Measurements from ENCODE around the gene ANKRD13C.

Gene ANKRD13C

DNA sequence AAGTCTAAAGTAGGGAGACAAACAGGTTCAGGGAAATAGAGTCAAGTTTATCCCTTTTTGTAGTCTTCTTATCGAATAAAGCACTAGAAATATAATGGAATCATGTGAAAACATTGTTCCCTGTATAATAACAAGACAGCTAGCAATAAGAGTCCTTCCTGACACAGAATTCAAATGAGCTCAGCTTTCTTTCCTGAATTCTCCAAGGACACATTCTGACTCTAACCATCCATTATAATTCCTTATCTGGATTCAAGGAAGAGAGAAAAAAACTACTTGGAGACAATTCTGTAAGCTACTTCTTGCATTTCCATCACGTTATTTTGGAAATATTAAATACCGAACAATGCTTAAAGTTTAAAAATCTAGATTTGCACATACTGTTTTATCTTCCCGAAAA is 58.8 kb downstream of the ANKRD13C start:
- no peak for DNase-seq (ENCODE audit: low read depth)

DNA sequence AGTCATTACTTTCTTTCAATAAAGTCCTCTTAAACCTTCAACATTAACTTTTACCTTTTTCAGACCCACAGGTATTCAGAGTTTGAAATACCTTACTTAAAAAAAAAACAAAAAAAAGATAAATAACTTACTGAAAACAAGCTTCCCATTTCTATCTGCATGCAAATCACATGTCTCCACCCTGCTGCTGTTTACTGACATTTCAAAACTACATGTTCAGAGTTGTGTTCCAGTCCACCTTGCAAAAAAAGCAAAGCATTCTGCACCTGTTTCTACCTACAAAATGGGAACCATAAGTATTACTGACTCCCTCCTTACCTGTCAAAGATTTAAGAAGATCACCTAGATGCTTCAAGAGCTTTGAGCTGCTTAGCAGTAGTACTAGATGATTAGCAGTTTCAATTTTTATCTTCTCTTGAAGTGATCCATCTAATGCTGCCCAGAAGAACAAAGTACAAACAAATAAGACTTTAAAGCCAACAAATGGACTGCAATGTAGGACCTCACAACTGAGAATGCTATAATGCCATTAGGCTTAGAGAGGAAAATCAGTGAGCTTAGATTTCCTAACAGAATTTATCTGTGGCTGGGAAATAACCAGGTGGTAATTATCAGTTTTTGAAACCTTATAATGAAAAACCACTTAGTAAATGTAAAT is 61.2 kb downstream of the ANKRD13C start:
- no peak for DNase-seq (ENCODE audit: low read depth)

DNA sequence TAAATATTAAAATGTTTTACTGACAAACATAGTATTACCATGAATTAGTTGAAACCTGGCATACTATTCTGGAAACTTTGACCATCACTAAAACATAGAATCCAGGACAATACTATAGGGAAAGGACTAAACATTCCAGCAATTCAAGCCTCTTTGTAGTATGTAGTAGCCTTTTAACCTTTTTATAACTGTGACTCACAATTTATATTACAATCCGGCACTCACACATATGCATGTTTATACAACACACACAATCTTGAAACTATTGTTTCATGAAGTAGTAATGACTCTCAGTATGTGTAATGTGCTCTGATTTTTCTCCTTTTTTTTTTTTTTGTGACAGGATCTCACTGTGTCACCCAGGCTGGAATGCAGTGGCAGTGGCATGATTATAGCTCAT is 64.3 kb downstream of the ANKRD13C start:
- no peak for DNase-seq (ENCODE audit: low read depth)

DNA sequence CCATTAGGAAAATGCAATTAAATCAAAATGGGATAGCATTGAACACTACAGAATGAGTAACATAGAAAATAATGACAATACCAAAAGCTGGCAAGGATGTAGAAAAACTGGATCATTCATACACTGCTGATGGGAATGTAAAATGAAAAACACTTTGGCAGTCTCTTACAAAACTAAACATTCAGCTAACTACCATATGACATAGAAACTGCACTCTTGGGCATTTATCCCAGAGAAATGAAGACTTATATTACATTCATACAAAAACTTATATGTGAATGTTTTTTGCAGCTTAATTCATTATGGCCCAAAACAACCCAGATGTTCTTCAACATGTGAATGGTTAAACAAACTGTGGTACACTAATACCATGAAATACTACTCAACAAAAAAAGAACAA is 66.4 kb downstream of the ANKRD13C start:
- no peak for DNase-seq (ENCODE audit: low read depth)

DNA sequence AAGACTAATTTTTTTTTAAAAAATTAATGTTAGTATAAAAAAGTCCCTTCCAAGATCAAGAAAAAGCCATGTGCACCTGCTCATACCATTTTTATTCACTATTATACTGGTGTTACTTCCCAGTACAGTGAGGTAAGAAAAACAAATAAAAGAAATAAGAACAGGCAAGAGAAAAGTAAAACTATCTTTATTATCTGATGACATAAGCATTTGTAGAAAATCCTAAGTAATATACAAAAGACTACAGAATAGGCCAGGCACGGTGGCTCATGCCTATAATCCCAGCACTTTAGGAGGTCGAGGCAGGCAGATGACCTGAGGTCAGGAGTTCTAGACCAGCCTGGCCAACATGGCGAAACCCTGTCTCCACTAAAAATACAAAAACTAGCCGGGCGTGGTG is 68.1 kb downstream of the ANKRD13C start:
- DNase-seq (ENCODE audit: low read depth), result no peak

DNA sequence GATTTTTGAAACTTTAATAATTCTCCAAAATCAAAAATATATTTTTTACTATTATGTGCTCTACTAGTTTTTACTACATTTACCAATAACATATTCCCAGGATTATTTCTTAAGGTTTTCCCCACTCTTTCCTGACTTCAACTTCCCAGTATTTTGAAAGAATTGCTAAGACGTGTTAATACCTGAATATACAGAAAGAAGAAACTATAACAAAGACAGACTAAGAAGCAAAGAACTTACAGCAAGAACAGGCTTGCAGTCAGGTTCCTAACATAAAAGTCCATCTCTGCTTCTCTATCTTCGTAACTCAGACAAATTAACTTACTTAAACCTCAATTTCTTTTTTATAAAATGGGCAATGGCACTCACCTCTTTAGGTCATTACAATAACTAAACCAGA is 70.2 kb downstream of the ANKRD13C start:
- DNase-seq (ENCODE audit: low read depth), result no peak

DNA sequence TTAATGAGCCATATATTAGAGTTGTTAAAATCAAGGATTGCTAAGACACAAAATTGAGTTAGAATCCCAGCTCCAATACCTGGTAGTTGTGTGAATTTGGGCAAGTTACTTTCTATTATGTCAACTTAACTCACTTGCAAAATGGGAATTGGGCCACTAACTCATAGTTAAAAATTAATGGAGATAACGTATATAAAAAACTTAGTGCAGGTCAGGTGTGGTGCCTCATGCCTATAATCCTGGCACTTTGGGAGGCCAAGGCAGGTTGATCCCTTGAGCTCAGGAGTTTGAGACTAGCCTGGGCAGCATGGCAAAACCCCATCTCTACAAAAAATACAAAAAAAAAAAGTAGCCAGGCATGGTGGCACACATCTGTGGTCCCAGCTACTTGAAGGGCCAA is 75.8 kb downstream of the ANKRD13C start:
- no peak for DNase-seq (ENCODE audit: low read depth)

DNA sequence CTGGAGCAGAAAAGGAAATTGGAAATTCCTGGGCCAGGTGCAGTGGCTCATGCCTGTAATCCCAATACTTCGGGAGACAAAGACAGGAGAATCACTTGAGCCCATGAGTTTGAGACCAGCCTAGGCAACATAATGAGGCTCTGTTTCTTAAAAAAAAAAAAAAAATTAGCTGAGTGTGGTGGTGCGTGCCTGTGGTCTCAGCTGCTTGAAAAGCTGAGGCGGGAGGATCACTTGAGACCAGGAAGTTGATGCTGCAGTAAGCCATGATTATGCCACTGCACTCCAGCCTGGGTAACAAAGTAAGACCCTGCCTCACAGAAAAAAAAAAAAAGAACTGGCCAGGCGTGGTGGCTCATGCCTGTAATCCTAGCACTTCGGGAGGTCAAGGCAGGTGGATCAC is 76.6 kb downstream of the ANKRD13C start:
- no peak for DNase-seq (ENCODE audit: low read depth)

DNA sequence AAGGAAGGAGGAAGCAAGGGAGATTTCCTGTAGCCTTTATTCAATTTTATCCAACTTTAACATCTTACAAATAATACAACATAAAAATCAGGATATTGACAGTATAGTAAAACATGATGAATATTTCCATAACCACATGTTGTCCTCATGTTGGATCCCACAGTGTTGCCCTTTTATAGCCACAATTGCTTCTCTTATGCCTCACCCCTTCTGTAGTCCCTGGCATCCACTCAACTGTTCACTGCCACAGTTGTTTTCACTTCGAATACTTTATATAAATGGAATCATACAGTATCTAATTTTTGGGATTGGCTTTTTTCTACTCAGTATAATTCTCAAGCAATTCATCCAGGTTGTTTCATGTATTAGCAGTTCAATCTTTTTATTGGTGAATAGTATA is 88.6 kb downstream of the ANKRD13C start:
- DNase-seq (ENCODE audit: low read depth), result no peak

DNA sequence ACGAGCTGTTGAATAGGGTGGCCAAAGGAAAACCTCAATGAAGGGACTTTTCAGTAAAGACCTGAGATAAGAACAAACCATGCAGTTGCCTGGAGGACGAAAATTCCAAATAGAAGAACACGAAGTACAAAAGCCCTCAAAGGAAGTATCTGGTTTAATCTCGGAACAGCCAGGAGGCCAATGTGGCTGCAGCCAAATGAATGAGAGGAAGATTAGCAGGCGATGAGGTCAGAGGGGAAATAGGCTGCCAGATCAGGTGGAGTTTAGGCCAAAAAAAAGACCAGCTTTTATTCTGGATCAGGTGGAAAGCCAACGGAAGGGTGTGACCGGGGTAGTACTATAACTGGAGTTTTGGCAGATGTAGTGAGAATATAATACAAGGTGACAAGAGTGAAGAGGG is 89.7 kb downstream of the ANKRD13C start:
- DNase-seq (ENCODE audit: low read depth), result no peak

DNA sequence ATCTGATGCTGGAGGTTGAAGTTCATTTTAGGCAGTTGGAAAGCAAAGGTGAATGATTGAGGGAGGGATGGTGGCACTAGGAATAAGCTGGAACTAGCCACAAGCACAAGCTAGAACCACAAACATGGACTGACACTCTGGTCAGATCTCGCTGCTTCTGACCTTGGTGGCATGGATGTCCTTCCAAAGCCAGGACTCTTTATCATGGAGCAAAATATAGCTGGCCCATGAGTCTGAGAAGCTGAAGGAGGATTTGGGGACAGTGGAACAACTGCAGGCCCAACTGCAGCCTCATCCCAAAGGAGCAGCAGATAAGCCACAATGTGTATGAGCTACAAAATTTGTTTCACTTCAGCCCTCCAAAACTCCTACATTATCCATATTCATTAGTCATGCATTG is 97.9 kb downstream of the ANKRD13C start:
- no peak for DNase-seq (ENCODE audit: low read depth)

DNA sequence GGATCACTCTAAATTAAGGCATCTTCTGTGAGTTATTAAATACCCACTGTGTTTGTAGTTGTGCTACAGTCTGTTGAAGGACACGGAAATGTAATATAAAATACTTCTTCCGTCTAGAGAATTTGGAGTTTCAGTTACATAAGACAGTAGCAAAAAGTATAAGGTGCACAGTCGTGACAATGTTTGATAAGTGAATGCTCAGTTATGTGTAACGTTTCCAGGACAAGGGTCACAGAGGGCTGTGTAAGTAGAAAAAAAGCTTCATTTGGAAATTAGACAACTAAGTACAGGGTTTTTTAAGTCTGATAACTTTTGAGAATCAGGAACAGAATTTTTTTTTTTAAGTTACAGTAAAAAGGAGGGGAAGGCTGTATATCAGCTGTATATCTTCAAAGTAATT is 105.8 kb downstream of the ANKRD13C start:
- no peak for DNase-seq (ENCODE audit: low read depth)

DNA sequence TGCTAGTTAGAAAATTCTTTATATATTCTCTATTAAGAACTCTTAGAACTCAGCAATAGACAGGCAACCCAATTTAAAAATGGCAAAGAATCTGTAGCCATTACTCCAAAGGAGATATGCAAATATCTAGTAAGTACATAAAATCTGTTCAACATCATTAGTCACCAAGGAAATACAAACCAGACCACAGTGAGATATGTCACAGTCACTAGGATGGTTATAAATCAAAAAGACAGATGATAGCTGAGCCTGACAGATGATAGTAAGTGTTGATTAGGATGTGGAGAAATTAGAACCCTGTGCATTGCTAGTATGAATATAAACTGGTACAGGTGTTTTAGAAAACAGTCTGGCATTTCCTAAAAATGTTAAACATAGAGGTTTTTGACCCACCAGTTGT is 106.8 kb downstream of the ANKRD13C start:
- DNase-seq (ENCODE audit: low read depth), result no peak

DNA sequence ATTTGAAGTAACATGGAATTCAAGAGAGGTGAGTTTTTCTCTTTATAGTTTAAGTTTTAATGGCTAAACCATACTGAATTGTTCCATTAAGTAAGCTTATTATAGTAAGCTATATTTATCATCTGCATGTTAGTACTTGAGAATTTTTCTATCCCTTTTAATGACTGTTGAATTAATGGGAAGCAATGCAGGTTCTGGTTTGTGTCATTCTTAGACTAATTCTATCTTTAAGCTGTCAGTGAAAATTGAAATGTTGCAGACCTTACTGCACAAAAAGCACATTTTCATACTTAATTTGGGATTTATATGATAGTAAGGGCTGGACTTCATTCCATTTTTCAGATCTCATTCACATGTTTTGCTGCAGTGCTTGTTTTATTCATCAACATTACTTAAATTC is 107.4 kb downstream of the ANKRD13C start:
- DNase-seq (ENCODE audit: low read depth), result no peak

DNA sequence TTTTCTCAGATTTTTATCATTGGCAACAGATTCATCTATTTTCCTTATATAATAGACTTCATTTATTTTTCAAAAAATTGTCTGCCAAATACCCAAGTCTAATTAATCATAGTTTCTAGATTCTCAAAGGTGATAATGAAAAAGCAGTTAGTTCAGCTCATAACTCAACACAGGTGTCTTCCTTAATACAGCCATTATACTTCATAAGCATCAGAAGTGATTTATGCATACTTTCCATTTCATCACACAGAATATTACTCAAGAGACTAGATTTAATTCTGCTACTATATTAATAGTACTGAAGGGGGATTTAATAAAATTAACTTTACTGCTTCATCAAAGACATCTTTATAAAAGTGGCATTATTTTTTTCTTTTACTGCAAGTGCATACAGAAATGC is 114.6 kb downstream of the ANKRD13C start:
- DNase-seq (ENCODE audit: low read depth), result no peak

DNA sequence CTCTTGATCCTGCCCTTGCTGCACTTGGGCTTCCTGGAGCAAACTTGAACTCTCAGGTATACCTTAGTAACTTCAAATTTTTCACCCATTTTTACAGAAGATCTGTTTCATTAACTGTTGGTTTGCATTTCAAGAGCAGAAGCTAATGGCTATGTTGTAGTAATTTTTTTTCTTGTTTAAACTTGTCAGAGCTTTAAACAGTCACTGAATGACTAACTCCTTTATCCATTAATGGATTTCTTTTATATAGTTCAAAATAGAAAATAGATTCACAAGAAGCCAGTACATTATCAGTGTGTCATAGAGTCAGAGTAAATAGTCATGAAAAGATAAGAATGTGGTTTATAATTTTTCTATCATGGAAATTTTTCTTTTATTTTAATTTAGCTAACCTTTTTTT is 119.8 kb downstream of the ANKRD13C start:
- no peak for DNase-seq (ENCODE audit: low read depth)

DNA sequence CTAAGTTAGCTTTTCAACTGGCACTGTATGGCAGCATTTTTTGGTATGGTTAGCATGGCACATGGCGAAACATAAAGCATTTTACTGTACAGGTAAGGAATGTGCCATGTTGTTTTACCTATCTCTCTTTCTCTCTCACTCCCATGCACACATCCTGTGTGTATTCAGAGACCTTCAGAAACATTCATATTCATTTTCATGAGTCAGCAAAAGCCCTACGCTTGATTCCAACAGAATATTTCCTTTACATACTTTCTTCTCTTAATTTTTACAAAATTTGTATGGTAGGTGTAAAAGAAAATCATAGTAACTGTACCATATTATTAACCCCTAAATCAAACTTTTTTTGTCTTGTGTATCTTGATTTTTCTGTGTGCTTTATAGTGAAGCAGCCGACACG is 123.0 kb downstream of the ANKRD13C start:
- no peak for DNase-seq (ENCODE audit: low read depth)

DNA sequence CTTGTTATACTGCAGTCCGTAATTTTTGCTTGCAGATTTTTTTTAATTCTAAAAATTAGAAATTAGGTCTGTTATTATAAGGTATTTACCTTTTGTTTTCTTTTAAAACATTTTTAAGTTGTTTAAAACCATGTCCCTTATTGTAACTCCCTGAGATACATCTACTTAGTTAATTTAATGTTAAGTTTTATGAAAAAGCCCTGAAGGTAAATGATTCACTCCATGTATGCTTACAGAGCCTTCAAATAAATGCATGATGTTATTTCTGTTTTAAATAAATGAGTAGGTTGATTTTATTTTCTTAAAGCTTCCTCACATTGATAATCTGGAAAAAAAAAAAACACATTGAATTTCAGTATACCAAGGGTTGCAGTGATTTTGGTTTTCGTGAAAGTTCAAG is 125.9 kb downstream of the ANKRD13C start:
- DNase-seq (ENCODE audit: low read depth), result no peak

DNA sequence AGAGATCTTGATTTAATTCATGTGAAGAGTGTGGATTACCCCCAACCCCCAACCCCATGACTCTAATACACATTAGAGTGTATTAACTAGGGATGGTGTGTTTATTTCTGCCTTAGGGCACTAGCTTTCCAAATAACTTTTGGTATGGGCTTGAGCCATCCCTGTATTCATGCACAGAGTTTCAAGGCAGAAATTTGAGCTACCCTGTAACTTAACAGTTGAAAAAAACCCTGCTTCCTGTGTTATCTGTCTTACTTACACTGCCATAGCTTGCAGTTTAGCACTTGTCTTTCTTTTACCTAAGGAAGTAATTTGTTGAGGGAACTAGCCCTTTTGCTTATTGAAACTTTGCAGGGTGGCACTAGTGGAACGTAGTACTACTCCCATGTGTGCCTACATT is 127.1 kb downstream of the ANKRD13C start:
- no peak for DNase-seq (ENCODE audit: low read depth)

DNA sequence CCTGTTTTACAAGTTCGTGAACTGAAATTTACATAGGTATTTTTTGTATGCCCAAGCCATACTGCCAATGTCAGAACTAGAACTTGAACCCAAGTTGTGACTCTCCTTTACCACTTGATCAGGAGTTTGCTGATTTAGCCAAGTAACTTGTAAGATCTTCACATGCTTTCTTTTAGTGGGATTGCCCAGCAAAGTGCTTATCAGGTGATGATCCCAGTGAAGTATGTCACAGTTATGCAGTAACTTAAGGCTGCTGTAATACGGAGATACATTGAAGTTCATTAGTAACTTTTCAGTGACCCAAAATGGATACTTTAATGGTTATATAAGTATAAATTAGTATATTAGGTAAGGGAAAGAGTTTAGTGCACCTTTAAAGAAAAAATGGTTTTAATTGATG is 129.6 kb downstream of the ANKRD13C start:
- DNase-seq (ENCODE audit: low read depth), result no peak

DNA sequence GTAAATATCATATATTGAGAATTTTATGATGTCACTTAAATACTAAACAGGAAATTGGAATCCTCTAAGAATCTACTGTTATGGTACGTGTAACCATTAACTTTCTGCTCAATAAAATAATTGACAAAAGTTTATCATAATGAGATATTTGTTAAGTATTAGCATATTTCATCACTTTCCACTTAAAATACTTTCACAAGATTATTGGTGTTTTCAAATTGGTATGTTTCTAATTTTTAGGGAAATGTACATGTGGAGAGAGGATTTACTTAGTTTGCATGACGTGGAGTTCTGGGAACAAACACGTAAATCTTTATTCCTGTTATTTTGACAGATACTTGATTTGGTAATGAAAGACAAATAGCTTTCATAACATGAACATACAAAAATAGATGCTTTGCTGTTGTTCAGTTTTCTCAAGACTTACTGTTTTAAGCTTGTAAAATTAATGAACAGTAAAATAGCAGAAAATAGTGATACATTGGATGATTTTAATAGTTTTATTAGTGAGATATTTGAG is 131.7 kb downstream of the ANKRD13C start:
- no peak for DNase-seq (ENCODE audit: low read depth)

DNA sequence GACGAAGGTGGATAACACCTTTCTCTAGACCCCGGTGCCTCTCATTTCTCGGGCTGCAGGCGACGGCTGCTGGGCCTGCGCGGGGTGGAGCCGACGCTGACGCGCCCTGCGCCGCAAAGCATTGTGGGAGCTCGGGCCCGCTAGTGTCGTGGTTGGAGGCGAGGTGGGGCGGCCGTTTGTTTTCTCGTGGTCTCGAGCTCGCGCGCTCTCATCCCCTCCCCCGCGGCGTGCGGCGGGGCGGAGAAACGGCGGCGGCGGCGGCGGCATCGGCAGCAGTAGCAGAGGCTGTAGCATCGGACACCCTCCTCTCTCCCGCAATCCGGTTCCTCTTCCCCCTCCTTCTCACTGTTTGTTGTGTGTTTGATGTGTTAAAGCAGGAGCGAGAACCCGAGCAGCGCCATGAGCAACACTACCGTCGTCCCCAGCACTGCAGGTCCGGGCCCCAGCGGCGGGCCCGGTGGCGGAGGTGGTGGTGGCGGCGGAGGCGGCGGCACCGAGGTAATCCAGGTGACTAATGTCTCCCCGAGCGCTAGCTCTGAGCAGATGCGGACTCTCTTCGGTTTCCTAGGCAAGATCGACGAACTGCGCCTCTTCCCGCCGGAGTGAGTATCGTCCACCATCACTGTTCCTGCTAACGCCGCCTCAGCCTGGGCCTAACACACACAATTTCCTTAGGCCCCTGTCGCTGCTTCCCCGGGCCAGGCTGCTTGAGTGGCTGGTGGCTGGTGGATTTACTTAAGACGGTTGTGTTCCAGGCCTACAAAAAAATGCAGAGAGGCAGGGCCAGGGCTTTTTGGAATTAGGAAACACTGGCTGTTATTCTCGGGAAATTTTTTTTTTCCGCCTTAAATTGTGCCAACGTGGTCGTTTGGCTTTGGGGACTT is 133.0 kb downstream of the ANKRD13C start, which contains the start of gene SRSF11:
Gene SRSF11 (plus strand): TSS at position 143 of the 884 bp plus-strand sequence. CDS start 257 bp downstream, at position 400.
- DNase-seq (ENCODE audit: low read depth), result peak; percentile 98

DNA sequence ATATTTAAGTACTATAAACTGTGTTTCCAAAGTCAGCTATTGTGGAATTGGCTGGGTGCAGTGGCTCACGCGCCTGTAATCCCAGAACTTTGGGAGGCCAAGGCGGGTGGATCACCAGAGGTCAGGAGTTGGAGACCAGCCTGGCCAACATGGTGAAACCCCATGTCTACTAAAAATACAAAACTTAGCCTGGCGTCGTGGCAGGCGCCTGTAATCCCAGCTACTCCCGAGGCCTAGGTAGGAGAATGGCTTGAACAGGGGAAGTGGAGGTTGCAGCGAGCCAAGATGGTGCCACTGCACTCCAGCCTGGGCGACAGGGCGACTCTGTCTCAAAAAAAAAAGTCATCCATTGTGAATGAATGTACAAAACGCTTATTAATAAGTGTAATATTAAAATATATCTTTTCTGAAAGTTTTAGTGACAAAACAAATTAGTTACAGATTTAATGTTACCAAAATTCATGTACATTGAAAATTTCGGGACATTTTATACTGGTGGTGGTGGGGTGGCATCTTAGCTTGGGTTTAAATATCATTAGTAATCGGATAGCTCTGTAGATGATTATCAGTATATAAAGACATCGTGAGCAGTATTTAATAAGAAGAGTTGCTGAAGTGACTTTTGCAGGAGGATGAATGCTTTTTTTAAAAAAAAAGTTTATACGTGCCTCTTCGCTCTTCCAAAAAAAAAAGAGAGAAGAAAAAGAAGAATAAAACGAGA is 133.8 kb downstream of the ANKRD13C start:
- DNase-seq (ENCODE audit: low read depth), result no peak
